Mesothelial cell of epicardium (in vitro differentiated cells): Measurements from ENCODE around the gene PRICKLE4. TPM values are rescaled to one million over a fixed set of nuclear protein-coding genes. Genes with fewer than 3 reads are reported as not detected.
"Not testable (repeated sequence)": the region's sequence is repeated elsewhere in the genome, so short reads cannot be mapped to it uniquely, and the experiment has no call there.

Experiments
- DNase-seq, 2 experiments: peaks; one replicate each; pipeline ENCODE4 v3.0.0; 2021; ENCODE audit warnings: low spot score in 2 of 2; ENCODE audit not compliant: unreplicated experiment in 2 of 2
- H3K27ac Mint-ChIP-seq: 2 replicates; pipeline ENCODE4 v1.8.0; 2021; ENCODE audit warnings: mixed read lengths
- H3K27me3 Mint-ChIP-seq: 2 replicates; pipeline ENCODE4 v1.8.0; 2021; ENCODE audit warnings: low read depth, mixed read lengths
- H3K36me3 Mint-ChIP-seq: 2 replicates; pipeline ENCODE4 v1.8.0; 2021; ENCODE audit warnings: mixed read lengths
- H3K4me1 Mint-ChIP-seq: 2 replicates; pipeline ENCODE4 v1.8.0; 2021; ENCODE audit warnings: mixed read lengths
- H3K4me3 Mint-ChIP-seq: 2 replicates; pipeline ENCODE4 v1.8.0; 2021; ENCODE audit warnings: mild to moderate bottlenecking, moderate library complexity, mixed read lengths
- H3K9me3 Mint-ChIP-seq: 2 replicates; pipeline ENCODE4 v1.8.0; 2021; ENCODE audit warnings: mixed read lengths
- total RNA-seq: library from RNA; stranded (reverse); gene quantifications from 3 replicates; pipeline ENCODE4 v1.2.1, GENCODE V29; 2021
- TF ChIP-seq, protein P1 (sequence below): fragments of 200-600 bp; sonication (generic); IDR thresholded peaks from one replicate; pipeline ENCODE4 v1.5.0; 2021; ENCODE audit warnings: antibody characterized with exemption; ENCODE audit not compliant: unreplicated experiment

The PRICKLE4 gene
- total RNA-seq, 1 donor from 2014 or later = 4.5 TPM

DNA sequence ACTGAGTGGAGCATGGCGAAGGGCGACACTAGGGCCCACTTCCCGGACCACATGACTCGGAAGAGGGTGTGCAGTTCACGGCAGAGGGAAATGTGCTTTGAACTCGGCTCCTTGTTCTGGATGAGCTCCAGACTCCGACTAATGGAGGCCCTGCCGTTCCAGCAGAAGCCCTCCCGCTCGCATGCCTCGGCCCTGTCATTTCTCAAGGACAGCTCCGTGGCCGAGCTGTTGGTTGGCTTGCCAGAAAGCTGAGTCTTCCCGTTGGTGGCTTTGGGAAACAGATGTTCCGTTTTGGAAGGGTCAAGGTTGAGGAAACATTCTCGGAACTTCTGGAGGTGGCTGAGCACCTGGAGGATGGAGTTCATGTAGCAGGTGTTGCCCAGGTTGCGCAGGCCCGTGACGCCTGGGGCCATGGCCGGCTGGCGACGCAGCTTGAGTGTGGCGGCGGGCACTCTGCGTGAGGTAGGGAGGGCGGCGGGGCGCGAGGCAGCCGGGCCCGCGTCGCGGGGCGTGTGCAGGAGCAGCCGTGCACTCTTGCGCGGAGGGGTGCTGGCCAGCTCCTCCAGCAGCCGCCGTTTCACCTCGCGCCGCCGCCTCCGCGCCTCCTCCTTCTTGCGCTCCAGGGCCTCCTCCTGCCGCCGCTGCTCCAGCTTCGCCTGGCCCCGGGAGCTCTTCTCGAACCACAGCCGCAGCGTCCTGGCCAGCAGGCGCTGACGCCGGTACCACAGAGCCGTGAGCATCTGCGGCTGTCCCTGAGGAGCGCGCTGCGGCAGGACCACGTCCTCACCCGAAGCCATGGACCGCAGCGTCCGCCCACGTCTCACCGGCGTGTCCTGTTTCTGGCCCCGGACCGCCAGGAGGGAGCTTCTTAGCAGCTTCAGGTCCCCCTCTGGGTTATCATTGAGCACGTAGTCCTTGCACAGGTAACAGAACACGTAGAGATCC, 25.5 kb downstream of the PRICKLE4 start:
- Mint-ChIP-seq H3K4me3 (no peak overlapping the region), H3K36me3 (no peaks in the 10 kb centered on the region), H3K4me1 (no peaks in the 10 kb centered on the region), H3K27me3 (no peaks in the 10 kb centered on the region), H3K9me3 (no peaks in the 10 kb centered on the region), H3K27ac (no peak overlapping the region)
- TF ChIP-seq, protein P1, sequence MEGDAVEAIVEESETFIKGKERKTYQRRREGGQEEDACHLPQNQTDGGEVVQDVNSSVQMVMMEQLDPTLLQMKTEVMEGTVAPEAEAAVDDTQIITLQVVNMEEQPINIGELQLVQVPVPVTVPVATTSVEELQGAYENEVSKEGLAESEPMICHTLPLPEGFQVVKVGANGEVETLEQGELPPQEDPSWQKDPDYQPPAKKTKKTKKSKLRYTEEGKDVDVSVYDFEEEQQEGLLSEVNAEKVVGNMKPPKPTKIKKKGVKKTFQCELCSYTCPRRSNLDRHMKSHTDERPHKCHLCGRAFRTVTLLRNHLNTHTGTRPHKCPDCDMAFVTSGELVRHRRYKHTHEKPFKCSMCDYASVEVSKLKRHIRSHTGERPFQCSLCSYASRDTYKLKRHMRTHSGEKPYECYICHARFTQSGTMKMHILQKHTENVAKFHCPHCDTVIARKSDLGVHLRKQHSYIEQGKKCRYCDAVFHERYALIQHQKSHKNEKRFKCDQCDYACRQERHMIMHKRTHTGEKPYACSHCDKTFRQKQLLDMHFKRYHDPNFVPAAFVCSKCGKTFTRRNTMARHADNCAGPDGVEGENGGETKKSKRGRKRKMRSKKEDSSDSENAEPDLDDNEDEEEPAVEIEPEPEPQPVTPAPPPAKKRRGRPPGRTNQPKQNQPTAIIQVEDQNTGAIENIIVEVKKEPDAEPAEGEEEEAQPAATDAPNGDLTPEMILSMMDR = no peak
- DNase-seq = no peak

DNA sequence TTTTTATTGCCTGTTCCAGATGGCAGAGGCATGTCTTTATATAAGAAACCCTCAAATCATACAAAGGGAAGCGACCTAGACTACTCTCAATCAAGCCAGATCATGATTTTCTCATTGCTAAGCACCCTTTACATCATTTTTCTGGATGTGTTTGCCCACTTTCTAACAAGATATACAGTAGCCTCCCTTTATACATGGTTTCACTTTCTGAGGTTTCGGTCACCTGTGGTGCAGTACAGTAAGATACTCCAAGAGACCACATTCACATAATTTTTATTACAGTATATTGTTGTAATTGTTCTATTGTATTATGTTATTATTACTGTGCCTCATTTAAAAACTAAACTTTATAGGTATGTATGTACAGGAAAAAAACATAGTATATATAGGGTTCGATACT, 30.5 kb downstream of the PRICKLE4 start:
- Mint-ChIP-seq H3K36me3 (no peaks in the 10 kb centered on the region), H3K27ac (no peak overlapping the region)

GRCh38 chr6:41811946-41812345, 31.4 kb downstream of the PRICKLE4 start:
- H3K36me3 Mint-ChIP-seq, H3K27ac Mint-ChIP-seq, H3K27me3 Mint-ChIP-seq, H3K4me3 Mint-ChIP-seq, H3K9me3 Mint-ChIP-seq, H3K4me1 Mint-ChIP-seq, DNase-seq: not testable (repeated sequence)

More for the DNA sequence above, 30.5 kb downstream of the PRICKLE4 start:
- no peaks in the 10 kb centered on the region for H3K4me1 Mint-ChIP-seq
- no peaks in the 10 kb centered on the region for H3K27me3 Mint-ChIP-seq
- TF ChIP-seq, protein P1 = no peak
- no peak for DNase-seq
- H3K9me3 Mint-ChIP-seq = no peaks in the 10 kb centered on the region
- no peak overlapping the region for H3K4me3 Mint-ChIP-seq

DNA sequence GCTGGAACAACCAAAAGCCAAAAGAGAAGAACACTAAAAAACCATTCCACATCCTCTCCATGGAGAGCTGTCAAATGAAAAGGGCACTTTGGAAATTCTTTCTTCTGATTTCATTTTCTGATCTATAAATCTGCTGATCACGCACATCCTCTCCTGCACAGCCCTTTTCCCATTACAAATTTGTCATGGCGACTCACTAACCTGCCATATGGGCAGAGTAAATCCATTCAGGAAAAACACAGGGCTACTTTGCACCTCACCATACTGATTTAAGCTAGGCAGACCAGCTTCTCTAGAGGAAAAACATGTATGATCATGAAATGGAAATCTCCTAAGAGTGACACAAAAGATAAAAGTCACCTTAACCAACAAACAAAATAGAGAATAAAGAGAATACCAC, 32.9 kb downstream of the PRICKLE4 start:
- no peak overlapping the region for H3K4me3 Mint-ChIP-seq
- H3K27ac Mint-ChIP-seq = no peak overlapping the region
- TF ChIP-seq, protein P1 = no peak

GRCh38 chr6:41813956-41814355, 33.4 kb downstream of the PRICKLE4 start:
- Mint-ChIP-seq H3K9me3 (no peaks in the 10 kb centered on the region), H3K4me1 (peaks cover 2% of the 10 kb centered on the region), H3K27me3 (no peaks in the 10 kb centered on the region), H3K27ac (no peak overlapping the region), H3K4me3 (no peak overlapping the region), H3K36me3 (no peaks in the 10 kb centered on the region)
- DNase-seq = no peak
- TF ChIP-seq, protein P1 = no peak

More for the DNA sequence above, 32.9 kb downstream of the PRICKLE4 start:
- Mint-ChIP-seq H3K9me3 (no peaks in the 10 kb centered on the region), H3K4me1 (peaks cover under 1% of the 10 kb centered on the region), H3K27me3 (no peaks in the 10 kb centered on the region), H3K36me3 (no peaks in the 10 kb centered on the region)
- no peak for DNase-seq

DNA sequence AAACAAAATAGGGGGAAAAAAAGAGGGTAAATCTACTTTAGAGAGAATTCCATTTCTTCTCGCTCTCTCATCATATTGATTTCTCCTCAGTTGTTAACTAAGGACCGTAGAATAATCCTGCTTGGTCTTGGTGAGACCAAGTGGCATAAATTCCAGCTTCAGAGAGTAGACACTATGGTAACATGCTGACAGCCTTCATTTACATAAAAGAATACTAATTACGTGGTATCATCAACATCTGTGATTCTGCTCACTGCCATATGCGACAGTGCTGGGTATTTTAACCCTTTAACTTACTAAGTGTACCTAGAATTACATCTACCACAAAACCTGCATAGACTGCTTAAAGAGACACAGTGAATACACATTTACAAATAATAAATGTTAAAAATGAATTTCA, 34.0 kb downstream of the PRICKLE4 start:
- Mint-ChIP-seq H3K36me3 (no peaks in the 10 kb centered on the region), H3K27ac (no peak overlapping the region), H3K27me3 (no peaks in the 10 kb centered on the region), H3K4me1 (peaks cover 2% of the 10 kb centered on the region), H3K9me3 (no peaks in the 10 kb centered on the region), H3K4me3 (no peak overlapping the region)
- TF ChIP-seq, protein P1 = no peak
- DNase-seq = no peak
